ENCODE measurements around the gene KRT83. TPM values are rescaled to one million over a fixed set of nuclear protein-coding genes. Genes with fewer than 3 reads are reported as not detected.

Gene KRT83
- total RNA-seq, 4 donors from 2014 or later = 0.21 TPM; not detected in 3

- Histone ChIP-seq H3K9me3 (no peaks in the 10 kb centered on the region), H3K27me3 (no peaks in the 10 kb centered on the region), H3K4me3 (no peak overlapping the region), H3K36me3 (no peaks in the 10 kb centered on the region), H3K27ac (no peak overlapping the region), H3K4me1 (no peaks in the 10 kb centered on the region)
- TF ChIP-seq POLR2A (IDR thresholded peaks at IDR 0.05) = no peak
- no peak for TF ChIP-seq CTCF (IDR thresholded peaks at IDR 0.05)
- DNase-seq = no peak
- intact Hi-C loops (cut with DNase I; ENCODE audit: low total_unique reads) = no loop called here
Observed at GRCh38 chr12:52358575-52359350, 37.6 kb upstream of the KRT83 start.

GRCh38 chr12:52356762-52357580, 35.8 kb upstream of the KRT83 start:
- intact Hi-C loops (cut with DNase I; ENCODE audit: low total_unique reads) = no loop called here
- H3K27ac ChIP-seq = no peak overlapping the region
- H3K9me3 ChIP-seq = no peaks in the 10 kb centered on the region
- TF ChIP-seq POLR2A (IDR thresholded peaks at IDR 0.05) (no peak), CTCF (IDR thresholded peaks at IDR 0.05) (no peak)
- H3K36me3 ChIP-seq = no peaks in the 10 kb centered on the region
- H3K27me3 ChIP-seq = no peaks in the 10 kb centered on the region
- DNase-seq = no peak
- no peaks in the 10 kb centered on the region for H3K4me1 ChIP-seq
- H3K4me3 ChIP-seq = no peak overlapping the region

- TF ChIP-seq POLR2A (IDR thresholded peaks at IDR 0.05) (no peak), CTCF (IDR thresholded peaks at IDR 0.05) (no peak)
- no peaks in the 10 kb centered on the region for H3K36me3 ChIP-seq
- intact Hi-C loops (cut with DNase I; ENCODE audit: low total_unique reads) = no loop called here
- H3K27me3 ChIP-seq = no peaks in the 10 kb centered on the region
- DNase-seq = no peak
- H3K4me3 ChIP-seq = no peak overlapping the region
- no peaks in the 10 kb centered on the region for H3K9me3 ChIP-seq
- no peak overlapping the region for H3K27ac ChIP-seq
- H3K4me1 ChIP-seq = no peaks in the 10 kb centered on the region
Observed at GRCh38 chr12:52356031-52356761, 35.0 kb upstream of the KRT83 start.

- intact Hi-C loops (cut with DNase I; ENCODE audit: low total_unique reads) = no loop called here
- no peak for DNase-seq
- TF ChIP-seq CTCF (IDR thresholded peaks at IDR 0.05) (no peak), POLR2A (IDR thresholded peaks at IDR 0.05) (no peak)
Observed at GRCh38 chr12:52355176-52355575, 34.0 kb upstream of the KRT83 start.

More at GRCh38 chr12:52355176-52355575, 34.0 kb upstream of the KRT83 start:
- H3K9me3 ChIP-seq = no peaks in the 10 kb centered on the region
- H3K27ac ChIP-seq = no peak overlapping the region
- H3K36me3 ChIP-seq = no peaks in the 10 kb centered on the region
- H3K4me3 ChIP-seq = no peak overlapping the region
- H3K27me3 ChIP-seq = no peaks in the 10 kb centered on the region
- no peaks in the 10 kb centered on the region for H3K4me1 ChIP-seq

Data from uterus (tissue), 4 donors.